GM10266 (cell line): ENCODE results near the gene DOCK11.

ENCODE experiments used
- DNase-seq: peaks from one replicate; pipeline ENCODE4 v3.0.0; 2012; ENCODE audit errors: extremely low spot score
- TF ChIP-seq, protein P1 (sequence below): IDR thresholded peaks from 2 replicates; pipeline ENCODE4 v1.5.1; 2012; ENCODE audit warnings: mild to moderate bottlenecking, low read depth; ENCODE audit not compliant: control insufficient read depth, insufficient read depth; ENCODE audit errors: missing control alignments

DOCK11 gene

DNA sequence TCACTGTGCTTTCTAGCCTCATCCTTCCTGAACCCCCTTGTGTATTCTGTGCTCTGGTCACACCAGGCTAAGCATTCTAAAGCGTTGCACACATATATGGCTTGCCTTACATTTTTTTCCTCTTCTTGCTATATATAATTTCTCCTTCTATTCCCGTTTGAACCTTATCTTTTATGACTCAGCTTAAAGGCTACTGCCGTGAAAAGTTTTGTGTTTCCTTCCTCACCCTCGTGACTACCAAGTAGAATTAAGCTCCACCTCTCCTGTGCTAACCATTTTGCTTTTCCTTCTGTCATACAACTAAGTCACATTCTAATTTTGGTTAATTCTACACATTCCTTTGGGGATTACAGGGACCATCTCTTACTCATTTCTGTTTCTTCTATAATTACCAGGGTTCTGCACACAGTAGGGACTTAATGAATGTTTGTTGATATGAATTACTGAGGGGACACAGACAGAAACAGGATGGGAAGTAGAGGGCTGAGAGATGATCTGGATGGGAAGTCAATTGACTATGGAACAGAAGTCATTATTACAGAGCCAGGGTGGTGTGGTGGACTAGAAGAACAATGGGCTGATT, 67.1 kb downstream of the DOCK11 start:
- TF ChIP-seq, protein P1, sequence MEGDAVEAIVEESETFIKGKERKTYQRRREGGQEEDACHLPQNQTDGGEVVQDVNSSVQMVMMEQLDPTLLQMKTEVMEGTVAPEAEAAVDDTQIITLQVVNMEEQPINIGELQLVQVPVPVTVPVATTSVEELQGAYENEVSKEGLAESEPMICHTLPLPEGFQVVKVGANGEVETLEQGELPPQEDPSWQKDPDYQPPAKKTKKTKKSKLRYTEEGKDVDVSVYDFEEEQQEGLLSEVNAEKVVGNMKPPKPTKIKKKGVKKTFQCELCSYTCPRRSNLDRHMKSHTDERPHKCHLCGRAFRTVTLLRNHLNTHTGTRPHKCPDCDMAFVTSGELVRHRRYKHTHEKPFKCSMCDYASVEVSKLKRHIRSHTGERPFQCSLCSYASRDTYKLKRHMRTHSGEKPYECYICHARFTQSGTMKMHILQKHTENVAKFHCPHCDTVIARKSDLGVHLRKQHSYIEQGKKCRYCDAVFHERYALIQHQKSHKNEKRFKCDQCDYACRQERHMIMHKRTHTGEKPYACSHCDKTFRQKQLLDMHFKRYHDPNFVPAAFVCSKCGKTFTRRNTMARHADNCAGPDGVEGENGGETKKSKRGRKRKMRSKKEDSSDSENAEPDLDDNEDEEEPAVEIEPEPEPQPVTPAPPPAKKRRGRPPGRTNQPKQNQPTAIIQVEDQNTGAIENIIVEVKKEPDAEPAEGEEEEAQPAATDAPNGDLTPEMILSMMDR, result no peak
- no peak for DNase-seq

DNA sequence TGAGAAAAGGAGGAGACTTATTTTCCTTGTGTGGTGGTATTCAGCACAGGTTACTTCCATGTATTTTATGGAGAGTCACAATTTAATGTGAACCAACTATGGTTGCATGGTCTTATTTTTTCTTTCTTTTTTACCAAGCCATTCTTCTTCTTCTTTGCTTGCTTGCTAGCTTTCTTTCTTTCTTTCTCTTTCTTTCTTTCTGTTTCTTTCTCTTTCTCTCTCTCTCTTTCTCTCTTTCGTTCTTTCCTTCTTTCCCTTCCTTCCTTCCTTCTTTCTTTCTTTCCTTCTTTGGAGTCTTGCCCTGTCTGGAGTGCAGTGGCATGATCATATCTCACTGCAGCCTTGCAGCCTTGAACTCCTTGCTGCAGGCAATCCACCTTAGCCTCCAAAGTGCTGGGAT, 68.9 kb downstream of the DOCK11 start:
- TF ChIP-seq, protein P1, result no peak
- DNase-seq, result no peak

DNA sequence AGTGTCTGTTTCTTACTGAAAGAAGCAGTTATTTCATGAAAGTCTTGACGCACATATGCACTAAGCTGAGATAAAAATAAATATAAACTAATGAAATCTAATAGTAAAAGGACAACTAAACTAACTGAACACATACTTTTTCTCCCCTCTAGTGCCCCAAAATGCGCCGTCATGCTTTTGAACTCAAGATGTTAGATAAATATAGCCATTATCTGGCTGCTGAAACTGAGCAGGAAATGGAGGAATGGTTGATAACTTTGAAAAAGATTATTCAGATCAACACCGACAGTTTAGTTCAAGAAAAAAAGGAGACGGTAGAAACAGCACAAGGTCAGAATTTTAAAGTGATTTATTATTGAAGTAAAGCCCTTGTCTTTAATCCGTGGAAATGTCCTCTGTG, 70.2 kb downstream of the DOCK11 start:
- DNase-seq, result no peak
- TF ChIP-seq, protein P1, result no peak

DNA sequence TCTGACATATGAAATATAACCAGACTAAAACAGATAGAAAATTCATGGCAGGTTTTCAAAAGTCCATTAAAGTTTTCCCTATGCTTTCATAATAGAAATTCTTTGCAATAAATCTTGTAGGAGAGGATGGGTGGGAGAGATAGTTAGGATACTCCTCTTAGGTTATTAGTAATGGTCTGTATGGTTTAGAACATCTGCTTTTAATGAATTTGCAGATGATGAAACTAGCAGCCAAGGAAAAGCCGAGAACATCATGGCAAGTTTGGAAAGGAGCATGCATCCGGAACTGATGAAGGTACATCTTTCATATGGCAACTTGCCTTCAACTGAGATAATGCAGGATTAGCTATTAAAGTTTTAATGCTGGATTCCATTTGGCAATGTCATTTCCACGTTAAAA, 70.7 kb downstream of the DOCK11 start:
- TF ChIP-seq, protein P1, result no peak

DNA sequence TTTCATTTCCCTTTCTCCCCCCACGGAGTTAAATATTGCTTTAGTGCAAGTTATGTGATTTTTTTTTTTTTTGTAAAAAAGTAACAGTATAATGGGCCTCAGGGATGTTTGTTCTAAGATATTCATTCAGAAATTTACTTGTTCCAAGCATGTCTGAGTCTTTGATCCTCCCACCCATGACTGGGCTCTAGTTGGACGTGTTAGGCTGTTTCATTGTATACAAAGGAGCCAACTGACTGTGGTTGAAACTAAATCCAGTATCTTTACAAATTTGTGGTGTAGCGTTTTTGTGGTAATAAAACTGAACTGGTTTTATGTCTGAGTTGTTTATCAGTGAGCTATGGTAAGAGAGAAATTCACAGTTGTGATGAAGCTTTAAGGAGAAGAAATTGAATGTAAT, 74.1 kb downstream of the DOCK11 start:
- DNase-seq, result no peak

More for the DNA sequence above, 70.7 kb downstream of the DOCK11 start:
- no peak for DNase-seq

DNA sequence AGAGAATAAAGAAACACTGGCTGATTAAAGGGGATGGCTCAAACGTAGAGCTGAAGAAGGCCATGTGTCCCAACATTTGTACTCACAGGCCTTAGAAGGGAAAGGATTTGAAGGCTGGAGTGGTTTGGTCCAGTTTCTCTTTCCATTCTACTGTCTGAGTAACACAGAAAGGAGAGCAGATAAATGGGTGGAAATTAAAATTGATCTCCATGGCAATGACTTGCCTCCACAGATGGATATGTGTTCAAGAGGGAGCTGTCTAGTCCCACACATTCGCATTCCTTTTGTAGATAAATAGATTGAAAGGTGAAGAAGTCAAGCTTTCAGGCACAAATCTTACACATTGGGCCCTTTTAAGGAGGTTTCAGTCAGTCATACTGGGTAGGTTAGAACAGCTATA, 74.6 kb downstream of the DOCK11 start:
- TF ChIP-seq, protein P1, result no peak
- DNase-seq, result no peak

More for the DNA sequence above, 74.1 kb downstream of the DOCK11 start:
- TF ChIP-seq, protein P1, result no peak

DNA sequence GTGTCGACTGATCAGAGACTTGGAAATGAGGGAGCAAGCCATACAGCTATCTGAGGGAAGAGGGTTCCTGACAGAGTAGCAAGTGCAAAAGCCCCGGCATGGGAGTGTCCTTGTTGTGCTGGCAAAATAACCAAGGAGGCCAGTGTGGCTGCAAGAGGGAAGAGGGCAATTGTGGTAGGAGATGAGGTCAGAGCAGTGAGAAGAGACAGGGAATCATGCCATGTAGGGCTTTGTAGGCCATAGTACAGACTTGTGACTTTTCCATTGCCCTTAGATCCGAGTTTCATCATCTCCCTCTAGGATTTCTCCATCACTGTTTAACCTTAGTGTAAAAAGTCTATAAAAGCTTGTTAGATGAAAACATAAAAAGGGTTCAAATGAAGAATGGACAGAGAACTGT, 76.2 kb downstream of the DOCK11 start:
- TF ChIP-seq, protein P1, result no peak
- DNase-seq, result no peak
